Measurements from ENCODE around the gene PTPRG.

GRCh38 chr3:61955483-61955882 lies 394.1 kb downstream of the PTPRG start:
- TF ChIP-seq CTCF (IDR thresholded peaks at IDR 0.05 in 2 of 3, conservative IDR thresholded peaks at IDR 0.05 in 1 of 3; ENCODE audit: borderline replicate concordance in 1 of 3, insufficient read depth in 1 of 3, low read depth in 2 of 3, low read length in 2 of 3), result no peak
- TF ChIP-seq, protein P1, sequence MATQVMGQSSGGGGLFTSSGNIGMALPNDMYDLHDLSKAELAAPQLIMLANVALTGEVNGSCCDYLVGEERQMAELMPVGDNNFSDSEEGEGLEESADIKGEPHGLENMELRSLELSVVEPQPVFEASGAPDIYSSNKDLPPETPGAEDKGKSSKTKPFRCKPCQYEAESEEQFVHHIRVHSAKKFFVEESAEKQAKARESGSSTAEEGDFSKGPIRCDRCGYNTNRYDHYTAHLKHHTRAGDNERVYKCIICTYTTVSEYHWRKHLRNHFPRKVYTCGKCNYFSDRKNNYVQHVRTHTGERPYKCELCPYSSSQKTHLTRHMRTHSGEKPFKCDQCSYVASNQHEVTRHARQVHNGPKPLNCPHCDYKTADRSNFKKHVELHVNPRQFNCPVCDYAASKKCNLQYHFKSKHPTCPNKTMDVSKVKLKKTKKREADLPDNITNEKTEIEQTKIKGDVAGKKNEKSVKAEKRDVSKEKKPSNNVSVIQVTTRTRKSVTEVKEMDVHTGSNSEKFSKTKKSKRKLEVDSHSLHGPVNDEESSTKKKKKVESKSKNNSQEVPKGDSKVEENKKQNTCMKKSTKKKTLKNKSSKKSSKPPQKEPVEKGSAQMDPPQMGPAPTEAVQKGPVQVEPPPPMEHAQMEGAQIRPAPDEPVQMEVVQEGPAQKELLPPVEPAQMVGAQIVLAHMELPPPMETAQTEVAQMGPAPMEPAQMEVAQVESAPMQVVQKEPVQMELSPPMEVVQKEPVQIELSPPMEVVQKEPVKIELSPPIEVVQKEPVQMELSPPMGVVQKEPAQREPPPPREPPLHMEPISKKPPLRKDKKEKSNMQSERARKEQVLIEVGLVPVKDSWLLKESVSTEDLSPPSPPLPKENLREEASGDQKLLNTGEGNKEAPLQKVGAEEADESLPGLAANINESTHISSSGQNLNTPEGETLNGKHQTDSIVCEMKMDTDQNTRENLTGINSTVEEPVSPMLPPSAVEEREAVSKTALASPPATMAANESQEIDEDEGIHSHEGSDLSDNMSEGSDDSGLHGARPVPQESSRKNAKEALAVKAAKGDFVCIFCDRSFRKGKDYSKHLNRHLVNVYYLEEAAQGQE (IDR thresholded peaks at IDR 0.05; ENCODE audit: low read depth), result no peak
- no peak for TF ChIP-seq CBX3 (IDR thresholded peaks at IDR 0.05; ENCODE audit: low read depth)
- no peak for TF ChIP-seq RAD21 (IDR thresholded peaks at IDR 0.05; ENCODE audit: low read depth)
- TF ChIP-seq ELF1 (IDR thresholded peaks at IDR 0.05; ENCODE audit: borderline replicate concordance, low read depth), result no peak
- TF ChIP-seq POLR2AphosphoS5 (IDR thresholded peaks at IDR 0.05; ENCODE audit: low read depth, low read length), result no peak
